HCT116 (cell line): Measurements from ENCODE around the gene DAP. TPM values are rescaled to one million over a fixed set of nuclear protein-coding genes. Genes with fewer than 3 reads are reported as not detected.

Experiments used
- ATAC-seq: fragments of 200-7000 bp; cut with Tn5 transposase; 2 replicates; pipeline ENCODE4 v1.9.1; 2020; ENCODE audit warnings: mild to moderate bottlenecking, moderate library complexity
- BruUV-seq: library from RNA; stranded (reverse); fragments of 400-500 nt; replicated peaks from 2 replicates; lab custom pipeline; 2021; lab: Mats Ljungman, UMichigan
- CTCF ChIA-PET: fragments of 300-600 bp; sonication (Branson Sonifier 250); formaldehyde crosslinking; loops from one replicate; lab custom pipeline; 2021; ENCODE audit warnings: antibody characterized with exemption; lab: Charles Lee
- POLR2A ChIA-PET: fragments of 300-600, 350-600 bp; sonication (Branson Sonifier 250); formaldehyde crosslinking; loops from one replicate; lab custom pipeline; 2021; ENCODE audit warnings: antibody characterized with exemption; lab: Charles Lee
- RAD21 ChIA-PET, 2 experiments: fragments of 300-600 bp; sonication (Branson Sonifier 250); formaldehyde crosslinking; loops; one replicate each; lab custom pipeline; 2023; ENCODE audit warnings: low total read pairs in 2 of 2; ENCODE audit not compliant: uncharacterized antibody in 2 of 2, unreplicated experiment in 2 of 2, low non-redundant PET in 1 of 2; lab: Charles Lee
- DNase-seq: peaks from one replicate; pipeline ENCODE4 v3.0.0-alpha.2; 2010; ENCODE audit warnings: low read depth, low spot score
- H2AFZ ChIP-seq: fragments of 200-600 bp; shearing (Covaris generic), sonication (generic); 2 replicates; pipeline ENCODE4 v1.6.1; 2017; ENCODE audit warnings: low read depth, mixed run types, mixed read lengths, antibody characterized with exemption, low read length; ENCODE audit not compliant: poor library complexity, severe bottlenecking
- H3K27ac ChIP-seq: 2 replicates; pipeline ENCODE4 v1.5.1; 2012; ENCODE audit warnings: low read depth, low read length
- H3K27me3 ChIP-seq: fragments of 200-600 bp; sonication (generic); 2 replicates; pipeline ENCODE4 v1.6.1; 2016; ENCODE audit warnings: mixed run types, low read length, mixed read lengths; ENCODE audit not compliant: insufficient read depth
- H3K36me3 ChIP-seq, 2 experiments: fragments of 200-500 bp in 1 of 2; fragments of 200-600 bp in 1 of 2; sonication (Bioruptor generic) in 1 of 2; sonication (generic) in 1 of 2; 2 replicates each; pipeline versions ENCODE4 v1.5.1 to v1.6.1; 2014 to 2016; ENCODE audit warnings: low read length in 2 of 2, inconsistent platforms in 1 of 2, mixed read lengths in 1 of 2, mixed run types in 1 of 2; ENCODE audit not compliant: insufficient read depth in 2 of 2, control insufficient read depth in 1 of 2
- H3K4me1 ChIP-seq, 2 experiments: fragments of 200-600 bp in 1 of 2; sonication (generic) in 1 of 2; 2 replicates each; pipeline versions ENCODE4 v1.5.1 to v1.6.1; 2012 to 2017; ENCODE audit warnings: low read length in 2 of 2, inconsistent platforms in 1 of 2, mild to moderate bottlenecking in 1 of 2, mixed read lengths in 1 of 2, mixed run types in 1 of 2, moderate library complexity in 1 of 2; ENCODE audit not compliant: insufficient read depth in 2 of 2, control insufficient read depth in 1 of 2
- H3K4me2 ChIP-seq: fragments of 200-600 bp; sonication (generic); 2 replicates; pipeline ENCODE4 v1.6.1; 2017; ENCODE audit warnings: mixed run types, low read length, mixed read lengths
- H3K4me3 ChIP-seq, 2 experiments: fragments of 200-600 bp in 1 of 2; sonication (generic) in 1 of 2; replicated peaks in 1 of 2; 2 replicates each; pipeline ENCODE4 v1.5.1; 2011 to 2016; ENCODE audit warnings: low read length in 2 of 2, control low read depth in 1 of 2, low read depth in 1 of 2, mild to moderate bottlenecking in 1 of 2, mixed read lengths in 1 of 2, mixed run types in 1 of 2
- H3K79me2 ChIP-seq: fragments of 200-600 bp; sonication (generic); 2 replicates; pipeline ENCODE4 v1.6.1; 2017; ENCODE audit warnings: mild to moderate bottlenecking, mixed run types, low read length, moderate library complexity, mixed read lengths; ENCODE audit not compliant: insufficient read depth
- H3K9ac ChIP-seq: fragments of 200-600 bp; sonication (generic); 2 replicates; pipeline ENCODE4 v1.6.1; 2016; ENCODE audit warnings: low read length, mixed read lengths
- H3K9me2 ChIP-seq: fragments of 200-600 bp; sonication (generic), shearing (Covaris generic); 2 replicates; pipeline ENCODE4 v1.6.1; 2017; ENCODE audit warnings: mixed run types, mild to moderate bottlenecking, moderate library complexity; ENCODE audit not compliant: insufficient read depth
- H3K9me3 ChIP-seq, 2 experiments: fragments of 200-500 bp in 1 of 2; fragments of 200-600 bp in 1 of 2; sonication (Bioruptor generic) in 1 of 2; sonication (generic) in 1 of 2; 2 replicates each; pipeline ENCODE4 v1.6.1; 2014 to 2017; ENCODE audit warnings: low read length in 2 of 2, mixed read lengths in 2 of 2, inconsistent platforms in 1 of 2, low read depth in 1 of 2, mild to moderate bottlenecking in 1 of 2, mixed run types in 1 of 2, moderate library complexity in 1 of 2; ENCODE audit not compliant: control insufficient read depth in 1 of 2, insufficient read depth in 1 of 2
- H4K20me1 ChIP-seq: fragments of 200-600 bp; sonication (generic), shearing (Covaris generic); 2 replicates; pipeline ENCODE4 v1.6.1; 2017; ENCODE audit warnings: mixed run types, mild to moderate bottlenecking, moderate library complexity; ENCODE audit not compliant: insufficient read depth
- CEBPB ChIP-seq: IDR thresholded peaks from 2 replicates; pipeline ENCODE4 v1.6.1; 2012; ENCODE audit warnings: low read depth
- CTCF ChIP-seq, 3 experiments: fragments of 200-600 bp in 1 of 3; sonication (generic) in 1 of 3; IDR thresholded peaks in 2 of 3; conservative IDR thresholded peaks in 1 of 3; 2 replicates each; pipeline ENCODE4 v1.5.1; 2012 to 2017; ENCODE audit warnings: low read depth in 2 of 3, low read length in 2 of 3, antibody characterized with exemption in 1 of 3, borderline replicate concordance in 1 of 3, control low read depth in 1 of 3, mild to moderate bottlenecking in 1 of 3, mixed read lengths in 1 of 3, mixed run types in 1 of 3, moderate library complexity in 1 of 3; ENCODE audit not compliant: insufficient read depth in 1 of 3
- EGR1 ChIP-seq: IDR thresholded peaks from 2 replicates; pipeline ENCODE4 v1.6.1; 2012; ENCODE audit warnings: low read depth
- ELF1 ChIP-seq: IDR thresholded peaks from 2 replicates; pipeline ENCODE4 v1.6.1; 2012; ENCODE audit warnings: low read depth, borderline replicate concordance
- EZH2 ChIP-seq: fragments of 200-600 bp; sonication (generic); IDR thresholded peaks from 2 replicates; pipeline ENCODE4 v1.6.1; 2017; ENCODE audit warnings: antibody characterized with exemption, mixed run types
- EZH2phosphoT487 ChIP-seq: fragments of 200-600 bp; IDR thresholded peaks from 2 replicates; pipeline ENCODE4 v1.6.1; 2018; ENCODE audit warnings: antibody characterized with exemption, borderline replicate concordance
- JUND ChIP-seq: IDR thresholded peaks from 2 replicates; pipeline ENCODE4 v1.6.1; 2012
- POLR2A ChIP-seq: IDR thresholded peaks from 2 replicates; pipeline ENCODE4 v1.7.0; 2011; ENCODE audit warnings: borderline replicate concordance; ENCODE audit not compliant: insufficient read depth, insufficient read length; ENCODE audit errors: extremely low read depth
- POLR2AphosphoS5 ChIP-seq: IDR thresholded peaks from 2 replicates; pipeline ENCODE4 v1.6.1; 2011; ENCODE audit warnings: mild to moderate bottlenecking, low read depth, low read length, moderate library complexity
- REST ChIP-seq: IDR thresholded peaks from 2 replicates; pipeline ENCODE4 v1.6.1; 2012; ENCODE audit warnings: low read depth
- SIN3A ChIP-seq: IDR thresholded peaks from 2 replicates; pipeline ENCODE4 v1.6.1; 2012; ENCODE audit warnings: low read depth
- TCF7L2 ChIP-seq: IDR thresholded peaks from 2 replicates; pipeline ENCODE4 v1.7.0; 2011; ENCODE audit warnings: borderline replicate concordance, inconsistent platforms; ENCODE audit not compliant: insufficient read depth, insufficient read length; ENCODE audit errors: extremely low read depth
- YY1 ChIP-seq: IDR thresholded peaks from 2 replicates; pipeline ENCODE4 v1.6.1; 2011; ENCODE audit warnings: low read length, low read depth, moderate library complexity, mild to moderate bottlenecking; ENCODE audit not compliant: insufficient replicate concordance; ENCODE audit errors: extremely low read depth
- ZFX ChIP-seq: fragments of 450-650 bp; IDR thresholded peaks from 2 replicates; pipeline ENCODE4 v1.6.1; 2017
- ZNF274 ChIP-seq: fragments of 200-500 bp; sonication (Bioruptor generic); IDR thresholded peaks from 2 replicates; pipeline ENCODE4 v1.6.1; 2014; ENCODE audit warnings: mild to moderate bottlenecking, low read depth, low read length, inconsistent platforms
- intact Hi-C: fragments of 100-400 bp; cut with micrococcal nuclease; formaldehyde crosslinking; loops from 2 replicates; pipeline ENCODE4 v1.10.0; 2022
- total RNA-seq: library from RNA; stranded (reverse); gene quantifications from one replicate; pipeline ENCODE4 v1.2.1, GENCODE V29; 2021; ENCODE audit not compliant: unreplicated experiment

The DAP gene
- total RNA-seq, 1 experiment from 2014 or later = 59.1 TPM

- peaks cover 0 to 8% of the 10 kb centered on the region in 2 experiments; a peak in 2 of 4 replicates for H3K4me1 ChIP-seq
- no peak overlapping the region for H3K9ac ChIP-seq
- H3K4me2 ChIP-seq = no peak overlapping the region
- ChIA-PET CTCF (no interaction called here), POLR2A (no interaction called here), RAD21 (no interaction called here)
- ATAC-seq (no peak), DNase-seq (no peak)
- H3K4me3 ChIP-seq = no peak overlapping the region
- H4K20me1 ChIP-seq = no peaks in the 10 kb centered on the region
- intact Hi-C loops = no loop called here
- no peaks in the 10 kb centered on the region for H3K36me3 ChIP-seq
- no peaks in the 10 kb centered on the region for H3K9me2 ChIP-seq
- no peaks in the 10 kb centered on the region for H3K27me3 ChIP-seq
- H3K27ac ChIP-seq = no peak overlapping the region
- no peaks in the 10 kb centered on the region for H3K79me2 ChIP-seq
- H2AFZ ChIP-seq = no peak overlapping the region
- no peaks in the 10 kb centered on the region for H3K9me3 ChIP-seq
- BruUV-seq = no TSS peak
- no peak for TF ChIP-seq REST
- TF ChIP-seq CEBPB = no peak
- no peak for TF ChIP-seq POLR2AphosphoS5
- no peak for TF ChIP-seq ELF1
- no peak for TF ChIP-seq ZNF274
- TF ChIP-seq ZFX = no peak
- TF ChIP-seq EGR1 = no peak
- TF ChIP-seq EZH2 = no peak
- TF ChIP-seq YY1 = no peak
- no peak for TF ChIP-seq JUND
- no peak for TF ChIP-seq TCF7L2
- TF ChIP-seq SIN3A = no peak
- TF ChIP-seq EZH2phosphoT487 = no peak
- TF ChIP-seq POLR2A = no peak
- TF ChIP-seq CTCF (IDR thresholded peaks at IDR 0.05 in 2 of 3, conservative IDR thresholded peaks at IDR 0.05 in 1 of 3; ENCODE audit: borderline replicate concordance in 1 of 3, insufficient read depth in 1 of 3, low read depth in 2 of 3, low read length in 2 of 3) = no peak
Measured at GRCh38 chr5:10673407-10673806, 87.6 kb downstream of the DAP start.
